Loucy (cell line): ENCODE results near the gene PRCD.

Source experiments
- H2AFZ ChIP-seq: fragments of 200-600 bp; sonication (generic); 2 replicates; pipeline ENCODE4 v1.6.0; 2016; ENCODE audit warnings: antibody characterized with exemption, mild to moderate bottlenecking, low read length, moderate library complexity
- H3F3A ChIP-seq: fragments of 200-600 bp; 2 replicates; pipeline ENCODE4 v1.6.0; 2016; ENCODE audit warnings: antibody characterized with exemption, low read depth, mild to moderate bottlenecking
- H3K27me3 ChIP-seq: fragments of 200-600 bp; sonication (generic); 2 replicates; pipeline ENCODE4 v1.6.1; 2014; ENCODE audit warnings: low read length, mild to moderate bottlenecking; ENCODE audit not compliant: insufficient read depth, poor library complexity, severe bottlenecking
- H3K36me3 ChIP-seq: fragments of 200-600 bp; sonication (generic); 2 replicates; pipeline ENCODE4 v1.6.1; 2016; ENCODE audit warnings: low read length; ENCODE audit not compliant: insufficient read depth
- H3K4me1 ChIP-seq: fragments of 200-600 bp; sonication (generic); 2 replicates; pipeline ENCODE4 v1.5.1; 2014; ENCODE audit warnings: low read length, mild to moderate bottlenecking; ENCODE audit not compliant: insufficient read depth, poor library complexity, severe bottlenecking
- H3K4me2 ChIP-seq: fragments of 200-600 bp; sonication (generic); 2 replicates; pipeline ENCODE4 v1.6.0; 2014; ENCODE audit warnings: antibody characterized with exemption, low read length, low read depth, mild to moderate bottlenecking; ENCODE audit not compliant: poor library complexity, severe bottlenecking
- H3K4me3 ChIP-seq: fragments of 200-600 bp; sonication (generic); 2 replicates; pipeline ENCODE4 v1.5.1; 2014; ENCODE audit warnings: low read length, mild to moderate bottlenecking, mixed read lengths; ENCODE audit not compliant: poor library complexity, severe bottlenecking
- H3K79me2 ChIP-seq: fragments of 200-600 bp; sonication (generic); 2 replicates; pipeline ENCODE4 v1.6.1; 2014; ENCODE audit warnings: low read length; ENCODE audit not compliant: insufficient read depth
- H3K9ac ChIP-seq: fragments of 200-600 bp; sonication (generic); 2 replicates; pipeline ENCODE4 v1.6.0; 2014; ENCODE audit warnings: mild to moderate bottlenecking, low read depth, low read length, moderate library complexity; ENCODE audit not compliant: poor library complexity, severe bottlenecking
- H3K9me2 ChIP-seq: fragments of 200-600 bp; sonication (generic); replicated peaks from 2 replicates; pipeline ENCODE4 v1.6.1; 2016; ENCODE audit warnings: low read depth, low read length, mixed read lengths
- H3K9me3 ChIP-seq: fragments of 200-600 bp; sonication (generic); 2 replicates; pipeline ENCODE4 v1.6.1; 2014; ENCODE audit warnings: mild to moderate bottlenecking, antibody characterized with exemption, low read length, low read depth; ENCODE audit not compliant: insufficient read depth
- H4K20me1 ChIP-seq: fragments of 200-600 bp; sonication (generic); 2 replicates; pipeline ENCODE4 v1.6.0; 2014; ENCODE audit warnings: antibody characterized with exemption, low read length, mild to moderate bottlenecking; ENCODE audit not compliant: insufficient read depth, poor library complexity, severe bottlenecking
- CTCF ChIP-seq: fragments of 200-600 bp; sonication (generic); conservative IDR thresholded peaks from 2 replicates; pipeline ENCODE4 v1.5.1; 2014; ENCODE audit warnings: mild to moderate bottlenecking, antibody characterized with exemption, low read length
- EZH2phosphoT487 ChIP-seq: fragments of 200-600 bp; IDR thresholded peaks from 2 replicates; pipeline ENCODE4 v1.6.1; 2018; ENCODE audit warnings: antibody characterized with exemption, mild to moderate bottlenecking, moderate library complexity, borderline replicate concordance

The PRCD gene

DNA sequence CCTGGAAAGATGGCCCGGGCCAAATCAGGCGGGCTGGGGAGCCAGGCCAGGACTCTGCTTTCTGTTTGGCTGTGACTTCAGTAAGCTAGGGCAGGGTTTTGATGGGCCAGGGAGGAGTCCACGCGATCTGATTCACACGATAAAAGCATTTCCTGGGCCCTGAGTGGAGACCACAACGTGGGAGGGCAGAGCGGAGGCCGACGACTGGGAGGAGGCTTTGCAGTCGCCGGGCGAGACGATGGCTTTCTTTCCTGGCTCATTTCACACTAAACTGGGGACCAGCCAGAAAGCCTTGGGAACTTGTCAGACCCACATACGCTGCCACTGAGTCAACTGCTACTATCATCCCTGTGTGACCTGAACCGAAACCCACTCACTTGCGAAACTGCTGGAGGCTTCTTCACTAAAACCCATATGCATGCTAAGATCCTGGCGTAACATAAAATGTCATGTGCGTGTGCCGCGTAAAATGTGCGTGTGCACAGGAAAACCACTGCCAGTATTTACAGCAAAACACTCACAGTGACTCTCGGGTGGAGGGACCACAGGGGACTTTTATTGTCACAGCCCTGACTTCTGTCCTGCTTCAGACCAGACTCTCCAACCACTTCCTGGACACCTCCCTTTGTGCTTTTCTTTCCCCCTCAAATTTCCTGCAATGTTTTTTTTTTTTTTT lies 24.4 kb upstream of the PRCD start:
- no peak for TF ChIP-seq EZH2phosphoT487
- no peak for TF ChIP-seq CTCF
- Histone ChIP-seq H3K79me2 (no peaks in the 10 kb centered on the region), H3K4me3 (peak overlapping the region; percentile 62), H3K9ac (peak overlapping the region; percentile 67), H3K4me1 (peaks cover 17% of the 10 kb centered on the region), H3K9me3 (no peaks in the 10 kb centered on the region), H3K27me3 (no peaks in the 10 kb centered on the region), H3K9me2 (no peaks in the 10 kb centered on the region), H2AFZ (peak overlapping the region; percentile 78), H3K4me2 (peak overlapping the region; percentile 69), H4K20me1 (no peaks in the 10 kb centered on the region), H3K36me3 (no peaks in the 10 kb centered on the region), H3F3A (peaks cover 6% of the 10 kb centered on the region; the same call in 1 of the 2 replicates)

GRCh38 chr17:76517638-76518038 lies 22.2 kb upstream of the PRCD start:
- H3K4me1 ChIP-seq, result peaks cover 17% of the 10 kb centered on the region
- H3F3A ChIP-seq, result peaks cover 6% of the 10 kb centered on the region; the same call in 1 of the 2 replicates
- no peak overlapping the region for H3K4me3 ChIP-seq
- no peaks in the 10 kb centered on the region for H3K79me2 ChIP-seq
- no peaks in the 10 kb centered on the region for H3K9me3 ChIP-seq
- no peak overlapping the region for H2AFZ ChIP-seq
- H3K9ac ChIP-seq, result no peak overlapping the region
- H3K36me3 ChIP-seq, result no peaks in the 10 kb centered on the region
- H4K20me1 ChIP-seq, result no peaks in the 10 kb centered on the region
- TF ChIP-seq EZH2phosphoT487 (no peak), CTCF (no peak)
- H3K27me3 ChIP-seq, result no peaks in the 10 kb centered on the region
- no peaks in the 10 kb centered on the region for H3K9me2 ChIP-seq
- H3K4me2 ChIP-seq, result no peak overlapping the region

GRCh38 chr17:76519048-76519966 lies 20.5 kb upstream of the PRCD start:
- no peaks in the 10 kb centered on the region for H3K27me3 ChIP-seq
- H3K4me1 ChIP-seq, result peaks cover 23% of the 10 kb centered on the region
- no peak overlapping the region for H2AFZ ChIP-seq
- TF ChIP-seq CTCF, result no peak
- TF ChIP-seq EZH2phosphoT487, result no peak
- no peaks in the 10 kb centered on the region for H3K9me2 ChIP-seq
- H3K36me3 ChIP-seq, result no peaks in the 10 kb centered on the region
- no peaks in the 10 kb centered on the region for H3K9me3 ChIP-seq
- H3K4me3 ChIP-seq, result no peak overlapping the region
- H3F3A ChIP-seq, result peaks cover 6% of the 10 kb centered on the region; the same call in 1 of the 2 replicates
- no peak overlapping the region for H3K9ac ChIP-seq
- no peak overlapping the region for H3K4me2 ChIP-seq
- H3K79me2 ChIP-seq, result no peaks in the 10 kb centered on the region
- H4K20me1 ChIP-seq, result no peaks in the 10 kb centered on the region
